Stimulated activated CD8-positive, alpha-beta memory T cell treated with anti-CD3 and anti-CD28 coated beads, Interleukin-12 subunit alpha, Interleukin-12 subunit beta, amount 100 ng/mL, for 1 hour (primary cell): Measurements from ENCODE around the gene FMOD.

Experiments used
- DNase-seq: peaks from one replicate; pipeline ENCODE4 v3.0.0-alpha.2; 2020; ENCODE audit warnings: low read depth

FMOD gene

GRCh38 chr1:203361945-203362719, 11.2 kb upstream of the FMOD start:
- no peak for DNase-seq

- DNase-seq, result no peak
Observed at GRCh38 chr1:203360547-203361185, 9.7 kb upstream of the FMOD start.

GRCh38 chr1:203359010-203359571, 8.2 kb upstream of the FMOD start:
- DNase-seq, result no peak

GRCh38 chr1:203354246-203354645, 3.3 kb upstream of the FMOD start:
- DNase-seq, result no peak

- DNase-seq, result no peak
Observed at GRCh38 chr1:203353486-203353885, 2.6 kb upstream of the FMOD start.

GRCh38 chr1:203349773-203350524, 973 bp downstream of the FMOD start:
- no peak for DNase-seq

GRCh38 chr1:203349166-203349565, 1.8 kb downstream of the FMOD start:
- DNase-seq, result no peak

GRCh38 chr1:203346769-203347102, 4.2 kb downstream of the FMOD start:
- DNase-seq, result no peak

GRCh38 chr1:203346060-203346768, 4.7 kb downstream of the FMOD start:
- DNase-seq, result no peak

- DNase-seq, result no peak
Observed at GRCh38 chr1:203343956-203344754, 6.8 kb downstream of the FMOD start.

- DNase-seq, result no peak
Observed at GRCh38 chr1:203342192-203342940, 8.6 kb downstream of the FMOD start.

- no peak for DNase-seq
Observed at GRCh38 chr1:203340112-203340790, 10.7 kb downstream of the FMOD start.

- DNase-seq, result no peak
Observed at GRCh38 chr1:203338335-203339036, 12.4 kb downstream of the FMOD start.

- DNase-seq, result no peak
Observed at GRCh38 chr1:203336097-203336496, 14.8 kb downstream of the FMOD start.

GRCh38 chr1:203335503-203335902, 15.4 kb downstream of the FMOD start:
- no peak for DNase-seq

- no peak for DNase-seq
Observed at GRCh38 chr1:203331224-203331623, 19.7 kb downstream of the FMOD start.

GRCh38 chr1:203328714-203329122, 22.2 kb downstream of the FMOD start:
- DNase-seq, result no peak

GRCh38 chr1:203327684-203328457, 23.1 kb downstream of the FMOD start:
- DNase-seq, result no peak
